Measurements from ENCODE around the gene CDK8.

CDK8 gene

DNA sequence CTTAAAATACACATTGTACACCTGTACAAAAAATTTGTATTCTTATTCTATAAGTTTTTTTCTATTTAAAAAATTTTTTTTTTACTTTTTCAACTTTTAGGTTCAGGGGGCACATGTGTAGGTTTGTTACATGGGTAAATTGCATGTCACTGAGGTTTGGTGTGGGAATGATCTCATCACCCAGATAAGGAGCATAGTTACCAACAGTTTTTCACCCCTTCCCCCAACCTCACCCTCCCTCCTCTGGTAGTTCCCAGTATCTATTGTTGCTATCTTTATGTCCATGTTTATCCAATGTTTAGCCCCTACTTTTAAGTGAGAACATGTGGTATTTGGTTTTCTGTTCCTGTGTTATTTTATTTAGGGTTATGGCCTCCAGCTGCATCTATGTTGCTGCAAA, 89.9 kb downstream of the CDK8 start:
- TF ChIP-seq POLR2AphosphoS5 (IDR thresholded peaks at IDR 0.05; ENCODE audit: low read depth, low read length): no peak
- no peak for TF ChIP-seq TAF1 (IDR thresholded peaks at IDR 0.05; ENCODE audit: borderline replicate concordance, insufficient read depth, low read length)
- TF ChIP-seq, protein P1, sequence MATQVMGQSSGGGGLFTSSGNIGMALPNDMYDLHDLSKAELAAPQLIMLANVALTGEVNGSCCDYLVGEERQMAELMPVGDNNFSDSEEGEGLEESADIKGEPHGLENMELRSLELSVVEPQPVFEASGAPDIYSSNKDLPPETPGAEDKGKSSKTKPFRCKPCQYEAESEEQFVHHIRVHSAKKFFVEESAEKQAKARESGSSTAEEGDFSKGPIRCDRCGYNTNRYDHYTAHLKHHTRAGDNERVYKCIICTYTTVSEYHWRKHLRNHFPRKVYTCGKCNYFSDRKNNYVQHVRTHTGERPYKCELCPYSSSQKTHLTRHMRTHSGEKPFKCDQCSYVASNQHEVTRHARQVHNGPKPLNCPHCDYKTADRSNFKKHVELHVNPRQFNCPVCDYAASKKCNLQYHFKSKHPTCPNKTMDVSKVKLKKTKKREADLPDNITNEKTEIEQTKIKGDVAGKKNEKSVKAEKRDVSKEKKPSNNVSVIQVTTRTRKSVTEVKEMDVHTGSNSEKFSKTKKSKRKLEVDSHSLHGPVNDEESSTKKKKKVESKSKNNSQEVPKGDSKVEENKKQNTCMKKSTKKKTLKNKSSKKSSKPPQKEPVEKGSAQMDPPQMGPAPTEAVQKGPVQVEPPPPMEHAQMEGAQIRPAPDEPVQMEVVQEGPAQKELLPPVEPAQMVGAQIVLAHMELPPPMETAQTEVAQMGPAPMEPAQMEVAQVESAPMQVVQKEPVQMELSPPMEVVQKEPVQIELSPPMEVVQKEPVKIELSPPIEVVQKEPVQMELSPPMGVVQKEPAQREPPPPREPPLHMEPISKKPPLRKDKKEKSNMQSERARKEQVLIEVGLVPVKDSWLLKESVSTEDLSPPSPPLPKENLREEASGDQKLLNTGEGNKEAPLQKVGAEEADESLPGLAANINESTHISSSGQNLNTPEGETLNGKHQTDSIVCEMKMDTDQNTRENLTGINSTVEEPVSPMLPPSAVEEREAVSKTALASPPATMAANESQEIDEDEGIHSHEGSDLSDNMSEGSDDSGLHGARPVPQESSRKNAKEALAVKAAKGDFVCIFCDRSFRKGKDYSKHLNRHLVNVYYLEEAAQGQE (IDR thresholded peaks at IDR 0.05; ENCODE audit: insufficient read depth in 1 of 2, low read depth in 2 of 2, low read length in 2 of 2): no peak
- no peak for TF ChIP-seq FOXP2 (optimal IDR thresholded peaks at IDR 0.05; ENCODE audit: borderline replicate concordance, extremely low read depth, extremely low read length, insufficient read depth)
- TF ChIP-seq SIN3A (IDR thresholded peaks at IDR 0.05; ENCODE audit: borderline replicate concordance, insufficient read depth, low read length): no peak

DNA sequence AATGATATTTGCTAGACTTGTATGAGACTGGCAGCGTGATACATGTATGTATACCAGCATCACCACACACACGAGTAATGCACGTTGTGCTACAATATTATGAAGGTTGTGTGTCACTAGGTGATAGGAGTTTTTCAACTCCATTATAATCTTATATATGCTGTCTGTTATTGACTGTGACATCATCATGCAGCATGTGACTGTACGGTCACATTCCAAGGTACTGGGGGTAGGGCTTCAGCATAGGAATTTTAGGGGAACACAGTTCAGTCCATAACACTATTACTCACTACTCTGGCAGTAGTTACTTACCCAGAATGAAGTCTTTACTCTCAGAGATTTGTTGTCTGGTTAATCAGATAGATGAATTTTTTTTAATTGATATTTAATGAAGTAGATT, 91.1 kb downstream of the CDK8 start:
- TF ChIP-seq POLR2AphosphoS5 (IDR thresholded peaks at IDR 0.05; ENCODE audit: low read depth, low read length): no peak
- TF ChIP-seq TAF1 (IDR thresholded peaks at IDR 0.05; ENCODE audit: borderline replicate concordance, insufficient read depth, low read length): no peak
- TF ChIP-seq SIN3A (IDR thresholded peaks at IDR 0.05; ENCODE audit: borderline replicate concordance, insufficient read depth, low read length): no peak
- TF ChIP-seq, protein P1 (IDR thresholded peaks at IDR 0.05; ENCODE audit: insufficient read depth in 1 of 2, low read depth in 2 of 2, low read length in 2 of 2): no peak

DNA sequence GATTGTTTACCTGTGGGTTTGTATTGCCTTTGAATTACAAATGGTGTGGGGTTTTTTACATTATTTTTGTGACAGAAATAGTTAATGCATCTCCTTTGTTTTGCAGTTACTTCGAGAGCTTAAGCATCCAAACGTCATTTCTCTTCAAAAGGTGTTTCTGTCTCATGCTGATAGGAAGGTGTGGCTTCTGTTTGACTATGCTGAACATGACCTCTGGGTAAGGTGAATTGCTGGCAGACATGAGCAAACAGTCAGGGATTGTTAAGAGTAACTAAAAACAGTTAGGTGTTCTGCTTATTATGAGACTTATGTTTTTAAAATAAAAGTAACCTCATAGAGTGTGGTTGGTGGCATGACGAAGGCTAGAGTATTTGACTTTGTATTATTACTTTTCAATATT, 95.0 kb downstream of the CDK8 start:
- TF ChIP-seq TAF1 (IDR thresholded peaks at IDR 0.05; ENCODE audit: borderline replicate concordance, insufficient read depth, low read length) (no peak), SIN3A (IDR thresholded peaks at IDR 0.05; ENCODE audit: borderline replicate concordance, insufficient read depth, low read length) (no peak), POLR2AphosphoS5 (IDR thresholded peaks at IDR 0.05; ENCODE audit: low read depth, low read length) (no peak), FOXP2 (optimal IDR thresholded peaks at IDR 0.05; ENCODE audit: borderline replicate concordance, extremely low read depth, extremely low read length, insufficient read depth) (no peak)
- TF ChIP-seq, protein P1 (IDR thresholded peaks at IDR 0.05; ENCODE audit: insufficient read depth in 1 of 2, low read depth in 2 of 2, low read length in 2 of 2): no peak

DNA sequence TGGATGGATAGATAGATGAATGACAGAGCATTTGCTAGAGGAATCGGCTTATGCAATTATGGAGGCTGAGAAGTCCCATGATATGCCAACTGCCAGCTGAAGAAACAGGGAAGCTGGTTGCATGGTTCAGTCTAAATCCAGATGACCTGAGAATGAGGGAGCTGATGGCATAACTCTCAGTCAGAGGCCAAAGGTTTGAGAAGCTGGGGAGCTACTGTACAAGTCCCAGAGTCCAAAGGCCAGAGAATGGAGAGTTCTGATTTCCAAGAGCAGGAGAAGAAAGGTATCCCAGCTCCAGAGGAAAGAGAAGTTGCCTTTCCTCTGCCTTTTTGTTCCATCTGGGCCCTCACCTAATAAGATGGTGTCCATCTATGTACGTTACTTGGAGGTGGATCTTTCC, 108.3 kb downstream of the CDK8 start:
- TF ChIP-seq FOXP2 (optimal IDR thresholded peaks at IDR 0.05; ENCODE audit: borderline replicate concordance, extremely low read depth, extremely low read length, insufficient read depth): no peak

DNA sequence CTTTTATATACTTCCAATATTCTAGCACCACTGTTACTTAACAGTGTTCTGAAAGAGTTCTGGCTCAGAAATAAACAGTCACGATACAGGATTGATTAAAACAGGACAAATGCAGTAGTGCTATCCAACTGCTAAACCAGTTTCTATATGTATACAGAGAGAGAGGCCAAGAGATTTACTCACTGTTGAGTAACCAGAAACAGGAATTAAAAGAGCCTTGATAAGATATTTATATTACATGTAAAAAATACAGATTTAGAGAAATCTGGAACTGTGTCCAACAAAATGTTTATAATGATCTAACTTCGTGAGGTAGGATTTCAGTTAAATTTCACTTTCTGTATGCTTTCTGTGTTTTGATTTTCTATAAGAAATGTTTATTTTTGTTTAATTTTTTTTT, 116.6 kb downstream of the CDK8 start:
- TF ChIP-seq POLR2AphosphoS5 (IDR thresholded peaks at IDR 0.05; ENCODE audit: low read depth, low read length): no peak
- TF ChIP-seq FOXP2 (optimal IDR thresholded peaks at IDR 0.05; ENCODE audit: borderline replicate concordance, extremely low read depth, extremely low read length, insufficient read depth): no peak
- no peak for TF ChIP-seq SIN3A (IDR thresholded peaks at IDR 0.05; ENCODE audit: borderline replicate concordance, insufficient read depth, low read length)
- TF ChIP-seq TAF1 (IDR thresholded peaks at IDR 0.05; ENCODE audit: borderline replicate concordance, insufficient read depth, low read length): no peak
- TF ChIP-seq, protein P1 (IDR thresholded peaks at IDR 0.05; ENCODE audit: insufficient read depth in 1 of 2, low read depth in 2 of 2, low read length in 2 of 2): no peak
